Liver (tissue), 9 donors: ENCODE results near the gene DMD. TPM values are rescaled to one million over a fixed set of nuclear protein-coding genes. Genes with fewer than 3 reads are reported as not detected.

ENCODE experiments used
- DNase-seq: peaks from one replicate; pipeline ENCODE4 v3.0.0-alpha.2; 2017; ENCODE audit warnings: low spot score
- H3K27ac ChIP-seq, 2 donors: one replicate each; pipeline ENCODE4 v1.7.0; 2013; ENCODE audit warnings: inconsistent platforms in 2 of 2, low read length in 2 of 2, control low read depth in 1 of 2, low read depth in 1 of 2, mild to moderate bottlenecking in 1 of 2
- H3K27me3 ChIP-seq, 4 donors: one replicate each; pipeline versions ENCODE4 v1.6.1 to v1.7.0; 2013; ENCODE audit warnings: low read length in 3 of 4, inconsistent platforms in 1 of 4, mild to moderate bottlenecking in 1 of 4, moderate library complexity in 1 of 4; ENCODE audit not compliant: control insufficient read depth in 4 of 4, insufficient read depth in 4 of 4
- H3K36me3 ChIP-seq, 4 donors: one replicate each; pipeline versions ENCODE4 v1.6.1 to v1.7.0; 2013; ENCODE audit warnings: low read length in 3 of 4, mild to moderate bottlenecking in 3 of 4, low read depth in 1 of 4, moderate library complexity in 1 of 4; ENCODE audit not compliant: control insufficient read depth in 4 of 4, insufficient read depth in 3 of 4
- H3K4me1 ChIP-seq, 4 donors: one replicate each; pipeline versions ENCODE4 v1.6.1 to v1.7.0; 2013; ENCODE audit warnings: low read length in 3 of 4, mild to moderate bottlenecking in 3 of 4, moderate library complexity in 1 of 4; ENCODE audit not compliant: control insufficient read depth in 4 of 4, insufficient read depth in 4 of 4
- H3K4me3 ChIP-seq, 3 donors: one replicate each; pipeline versions ENCODE4 v1.6.1 to v1.7.0; 2013; ENCODE audit warnings: low read length in 3 of 3, control low read depth in 1 of 3, low read depth in 1 of 3, mild to moderate bottlenecking in 1 of 3
- H3K9ac ChIP-seq, 2 donors: one replicate each; pipeline ENCODE4 v1.7.0; 2013; ENCODE audit warnings: low read length in 2 of 2, mild to moderate bottlenecking in 2 of 2, moderate library complexity in 2 of 2, control low read depth in 1 of 2, low read depth in 1 of 2
- H3K9me3 ChIP-seq, 4 donors: one replicate each; pipeline versions ENCODE4 v1.6.1 to v1.7.0; 2013; ENCODE audit warnings: low read length in 3 of 4; ENCODE audit not compliant: control insufficient read depth in 4 of 4
- EGR1 ChIP-seq, 2 donors: IDR thresholded peaks; 2 replicates each; pipeline ENCODE4 v1.6.1; 2016 to 2018; ENCODE audit warnings: antibody characterized with exemption in 2 of 2, low read depth in 2 of 2
- FOXA1 ChIP-seq: IDR thresholded peaks from 2 replicates; pipeline ENCODE4 v1.6.1; 2016; ENCODE audit warnings: antibody characterized with exemption
- HNF4A ChIP-seq, 2 donors: conservative IDR thresholded peaks; 2 replicates each; pipeline ENCODE4 v1.6.1; 2016; ENCODE audit warnings: antibody characterized with exemption in 2 of 2, mild to moderate bottlenecking in 2 of 2
- HNF4G ChIP-seq: IDR thresholded peaks from 2 replicates; pipeline ENCODE4 v1.6.1; 2016; ENCODE audit warnings: antibody characterized with exemption
- JUND ChIP-seq, 2 donors: IDR thresholded peaks; 2 replicates each; pipeline ENCODE4 v1.6.1; 2016; ENCODE audit warnings: antibody characterized with exemption in 2 of 2
- NR2F2 ChIP-seq: IDR thresholded peaks from 2 replicates; pipeline ENCODE4 v1.6.1; 2016; ENCODE audit warnings: antibody characterized with exemption
- YY1 ChIP-seq: IDR thresholded peaks from 2 replicates; pipeline ENCODE4 v1.6.1; 2016; ENCODE audit warnings: antibody characterized with exemption, mild to moderate bottlenecking
- WGBS: extraction: QIAGEN DNeasy Blood & Tissue Kit; methylation state at CpG from one replicate; pipeline ENCODE4 v1.1.7; 2013; 5-methylcytosine and 5-hydroxymethylcytosine counted together
- polyA plus RNA-seq, 2 donors: library from polyadenylated mRNA; stranded (reverse) in 1 of 2; unstranded in 1 of 2; fragments of 200-250 nt in 1 of 2; fragments of >200 nt in 1 of 2; fragmentation: Nextera tagmentation in 1 of 2; extraction: Ambion mirVana in 1 of 2; gene quantifications; one replicate each; pipeline versions ENCODE4 v1.2.1 to v1.2.3, GENCODE V29; 2013 to 2015
- total RNA-seq, 2 donors: library from RNA; depleted of rRNA; stranded (reverse); fragments of >200 nt; gene quantifications; one replicate each; pipeline ENCODE4 v1.2.3, GENCODE V29; 2014
- TF ChIP-seq, protein P1 (sequence below): IDR thresholded peaks from 2 replicates; pipeline ENCODE4 v1.6.1; 2016; ENCODE audit warnings: antibody characterized with exemption
- TF ChIP-seq, protein P2 (sequence below): IDR thresholded peaks from 2 replicates; pipeline ENCODE4 v1.6.1; 2016; ENCODE audit warnings: antibody characterized with exemption, mild to moderate bottlenecking
- TF ChIP-seq, protein P3 (sequence below): fragments of 150-350 bp; IDR thresholded peaks from 2 replicates; pipeline ENCODE4 v1.5.1; 2017; ENCODE audit warnings: improper control_type of control experiment, low read depth, low read length; ENCODE audit not compliant: missing input control
- donor health status: healthy.
- donor health status: healthy.
- donor health status: healthy.
- donor health status: healthy.
- donor health status: healthy.

The DMD gene
- total and polyA plus RNA-seq, 4 donors = 14.6 to 61.9 (median 23.9) TPM

DNA sequence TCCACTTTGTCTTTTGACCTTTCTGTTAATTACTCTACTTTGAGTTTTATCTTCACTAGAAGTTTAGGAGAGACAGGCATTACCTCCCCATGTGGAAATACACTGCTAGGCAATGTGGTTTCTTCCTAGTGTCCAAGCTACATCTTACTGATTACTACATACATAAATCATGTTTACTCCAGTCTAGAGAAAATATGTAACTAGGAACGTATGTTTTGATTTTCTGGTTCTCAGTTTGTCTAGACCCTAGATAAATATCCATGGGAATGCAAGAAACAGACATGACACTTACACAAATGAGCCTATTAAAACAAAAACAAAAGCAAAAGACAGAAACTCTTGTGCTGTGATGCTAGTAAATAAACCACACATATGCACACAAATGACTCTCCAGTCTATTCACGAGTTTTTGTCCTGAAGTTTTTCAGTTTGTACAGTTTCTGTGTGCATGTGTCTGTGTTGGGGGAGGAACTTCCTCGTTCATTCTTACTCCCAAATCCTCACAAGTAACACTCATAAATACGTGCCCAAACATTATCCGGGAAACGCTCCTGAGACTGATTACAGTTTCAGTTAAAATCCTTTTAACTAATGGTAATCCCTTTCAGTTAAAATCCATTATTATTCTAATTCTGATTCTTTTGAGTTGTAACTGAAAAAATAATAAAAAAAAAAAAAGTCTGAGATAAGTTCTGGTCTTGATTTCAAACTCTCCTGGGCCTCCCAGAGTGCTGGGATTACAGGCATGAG, 1856.0 kb downstream of the DMD start:
- DNase-seq = no peak
- no peak overlapping the region for H3K27ac ChIP-seq
- 59% methylated on average over 6 of the region's 6 CpGs for WGBS

DNA sequence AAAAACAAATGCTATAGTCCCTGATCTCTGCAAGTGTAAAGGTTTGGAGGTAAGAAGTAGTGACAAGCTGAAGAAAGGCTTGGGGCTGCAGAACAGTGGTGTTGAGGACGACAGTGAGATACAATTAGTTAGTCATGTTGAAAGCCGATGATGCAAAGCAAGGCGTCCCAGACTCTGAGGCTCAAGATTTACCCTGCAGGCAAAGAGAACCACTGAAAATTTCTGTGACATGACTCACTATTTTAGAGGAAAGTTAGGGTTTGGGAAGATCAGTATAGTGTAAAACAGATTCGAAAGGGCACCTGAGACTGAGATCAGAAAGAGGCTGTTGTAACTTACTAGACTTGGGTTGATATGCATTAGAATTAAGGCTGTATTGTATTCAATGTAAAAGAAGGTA, 1858.3 kb downstream of the DMD start:
- Histone ChIP-seq H3K4me3 (no peak overlapping the region), H3K27ac (no peak overlapping the region), H3K27me3 (no peaks in the 10 kb centered on the region), H3K9me3 (no peaks in the 10 kb centered on the region), H3K4me1 (peaks cover 8 to 25% (median 23%) of the 10 kb centered on the region in 4 donors), H3K9ac (no peak overlapping the region), H3K36me3 (no peaks in the 10 kb centered on the region)
- no peak for TF ChIP-seq FOXA1
- no peak for TF ChIP-seq JUND (IDR thresholded peaks at IDR 0.05)
- TF ChIP-seq NR2F2 = no peak
- no peak for TF ChIP-seq HNF4A (conservative IDR thresholded peaks at IDR 0.05)
- no peak for TF ChIP-seq YY1
- TF ChIP-seq, protein P1, sequence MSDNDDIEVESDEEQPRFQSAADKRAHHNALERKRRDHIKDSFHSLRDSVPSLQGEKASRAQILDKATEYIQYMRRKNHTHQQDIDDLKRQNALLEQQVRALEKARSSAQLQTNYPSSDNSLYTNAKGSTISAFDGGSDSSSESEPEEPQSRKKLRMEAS = no peak
- no peak for TF ChIP-seq HNF4G
- no peak for DNase-seq
- WGBS = 97% methylated on average over 4 of the region's 4 CpGs

More for the DNA sequence above, 1856.0 kb downstream of the DMD start:
- Histone ChIP-seq H3K9me3 (no peaks in the 10 kb centered on the region), H3K9ac (no peak overlapping the region), H3K36me3 (no peaks in the 10 kb centered on the region), H3K4me1 (peaks cover 1 to 26% (median 22%) of the 10 kb centered on the region in 4 donors), H3K27me3 (no peaks in the 10 kb centered on the region), H3K4me3 (no peak overlapping the region)
- TF ChIP-seq NR2F2 (no peak), EGR1 (IDR thresholded peaks at IDR 0.05; ENCODE audit: low read depth in 2 of 2) (no peak)
- TF ChIP-seq, protein P2, sequence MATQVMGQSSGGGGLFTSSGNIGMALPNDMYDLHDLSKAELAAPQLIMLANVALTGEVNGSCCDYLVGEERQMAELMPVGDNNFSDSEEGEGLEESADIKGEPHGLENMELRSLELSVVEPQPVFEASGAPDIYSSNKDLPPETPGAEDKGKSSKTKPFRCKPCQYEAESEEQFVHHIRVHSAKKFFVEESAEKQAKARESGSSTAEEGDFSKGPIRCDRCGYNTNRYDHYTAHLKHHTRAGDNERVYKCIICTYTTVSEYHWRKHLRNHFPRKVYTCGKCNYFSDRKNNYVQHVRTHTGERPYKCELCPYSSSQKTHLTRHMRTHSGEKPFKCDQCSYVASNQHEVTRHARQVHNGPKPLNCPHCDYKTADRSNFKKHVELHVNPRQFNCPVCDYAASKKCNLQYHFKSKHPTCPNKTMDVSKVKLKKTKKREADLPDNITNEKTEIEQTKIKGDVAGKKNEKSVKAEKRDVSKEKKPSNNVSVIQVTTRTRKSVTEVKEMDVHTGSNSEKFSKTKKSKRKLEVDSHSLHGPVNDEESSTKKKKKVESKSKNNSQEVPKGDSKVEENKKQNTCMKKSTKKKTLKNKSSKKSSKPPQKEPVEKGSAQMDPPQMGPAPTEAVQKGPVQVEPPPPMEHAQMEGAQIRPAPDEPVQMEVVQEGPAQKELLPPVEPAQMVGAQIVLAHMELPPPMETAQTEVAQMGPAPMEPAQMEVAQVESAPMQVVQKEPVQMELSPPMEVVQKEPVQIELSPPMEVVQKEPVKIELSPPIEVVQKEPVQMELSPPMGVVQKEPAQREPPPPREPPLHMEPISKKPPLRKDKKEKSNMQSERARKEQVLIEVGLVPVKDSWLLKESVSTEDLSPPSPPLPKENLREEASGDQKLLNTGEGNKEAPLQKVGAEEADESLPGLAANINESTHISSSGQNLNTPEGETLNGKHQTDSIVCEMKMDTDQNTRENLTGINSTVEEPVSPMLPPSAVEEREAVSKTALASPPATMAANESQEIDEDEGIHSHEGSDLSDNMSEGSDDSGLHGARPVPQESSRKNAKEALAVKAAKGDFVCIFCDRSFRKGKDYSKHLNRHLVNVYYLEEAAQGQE = no peak
- TF ChIP-seq, protein P3, sequence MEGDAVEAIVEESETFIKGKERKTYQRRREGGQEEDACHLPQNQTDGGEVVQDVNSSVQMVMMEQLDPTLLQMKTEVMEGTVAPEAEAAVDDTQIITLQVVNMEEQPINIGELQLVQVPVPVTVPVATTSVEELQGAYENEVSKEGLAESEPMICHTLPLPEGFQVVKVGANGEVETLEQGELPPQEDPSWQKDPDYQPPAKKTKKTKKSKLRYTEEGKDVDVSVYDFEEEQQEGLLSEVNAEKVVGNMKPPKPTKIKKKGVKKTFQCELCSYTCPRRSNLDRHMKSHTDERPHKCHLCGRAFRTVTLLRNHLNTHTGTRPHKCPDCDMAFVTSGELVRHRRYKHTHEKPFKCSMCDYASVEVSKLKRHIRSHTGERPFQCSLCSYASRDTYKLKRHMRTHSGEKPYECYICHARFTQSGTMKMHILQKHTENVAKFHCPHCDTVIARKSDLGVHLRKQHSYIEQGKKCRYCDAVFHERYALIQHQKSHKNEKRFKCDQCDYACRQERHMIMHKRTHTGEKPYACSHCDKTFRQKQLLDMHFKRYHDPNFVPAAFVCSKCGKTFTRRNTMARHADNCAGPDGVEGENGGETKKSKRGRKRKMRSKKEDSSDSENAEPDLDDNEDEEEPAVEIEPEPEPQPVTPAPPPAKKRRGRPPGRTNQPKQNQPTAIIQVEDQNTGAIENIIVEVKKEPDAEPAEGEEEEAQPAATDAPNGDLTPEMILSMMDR = no peak

DNA sequence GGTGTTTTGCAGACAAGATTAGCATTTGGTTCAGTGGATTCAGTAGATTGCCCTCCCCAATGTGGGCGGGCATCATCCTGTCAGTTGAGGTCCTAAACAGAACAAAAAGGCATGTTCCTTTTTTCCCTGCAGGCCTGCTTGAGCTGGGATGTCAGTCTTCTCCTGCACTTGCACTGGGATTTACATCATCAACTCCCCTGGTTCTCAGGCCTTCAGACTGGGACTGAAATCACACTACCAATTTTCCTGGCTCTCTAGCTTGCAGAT, 1860.6 kb downstream of the DMD start:
- no peaks in the 10 kb centered on the region for H3K9me3 ChIP-seq
- H3K27ac ChIP-seq = peak overlapping the region in 1 of 2 donors; percentile 66
- no peaks in the 10 kb centered on the region for H3K27me3 ChIP-seq
- H3K36me3 ChIP-seq = no peaks in the 10 kb centered on the region
- H3K4me1 ChIP-seq = peaks cover 7 to 18% (median 9%) of the 10 kb centered on the region in 4 donors
- no peak overlapping the region for H3K9ac ChIP-seq
- DNase-seq = no peak
- H3K4me3 ChIP-seq = no peak overlapping the region
- 55% methylated on average over 1 of the region's 1 CpG for WGBS
- no peak for TF ChIP-seq YY1
- no peak for TF ChIP-seq FOXA1
